GM19438 (cell line): ENCODE measurements around the gene GGT6.

Source experiments
- ATAC-seq: cut with Tn5 transposase; IDR thresholded peaks from one replicate; pipeline ENCODE4 v1.9.1; 2021; ENCODE audit warnings: low read depth; ENCODE audit not compliant: unreplicated experiment

The GGT6 gene

DNA sequence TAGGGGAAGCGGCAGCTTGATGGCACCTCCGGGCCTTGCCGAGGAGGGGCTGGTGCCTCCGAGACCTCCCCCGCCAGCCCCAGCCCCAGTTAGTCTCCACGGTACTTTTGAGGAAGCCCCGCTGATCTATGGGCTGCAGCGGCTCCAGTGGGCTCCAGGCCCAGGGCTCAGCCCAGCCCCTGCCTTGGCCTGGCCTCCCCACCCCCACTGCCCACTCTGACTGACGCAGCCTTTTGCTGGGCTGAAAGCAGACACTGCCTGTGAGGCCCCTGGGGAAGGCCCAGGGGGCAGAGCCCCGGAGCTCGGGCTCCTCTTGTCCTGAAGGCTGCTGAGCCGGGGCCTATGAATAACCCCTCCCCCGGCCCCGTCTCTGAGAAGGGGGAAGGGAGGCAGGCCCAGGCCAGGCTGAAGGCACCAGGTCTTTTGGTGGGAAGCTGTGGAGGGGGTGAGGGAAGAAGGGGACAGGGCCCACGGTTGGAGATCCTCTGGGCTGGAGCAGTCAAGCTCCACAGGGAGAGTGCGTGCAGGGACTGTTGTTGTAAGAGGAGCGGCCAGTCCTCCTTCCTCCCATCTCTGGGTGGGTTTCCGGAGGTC, 16.4 kb upstream of the GGT6 start:
- ATAC-seq, result no peak

- ATAC-seq, result no peak
These were observed 15.8 kb upstream of the GGT6 start for GRCh38 chr17:4576161-4576558.

DNA sequence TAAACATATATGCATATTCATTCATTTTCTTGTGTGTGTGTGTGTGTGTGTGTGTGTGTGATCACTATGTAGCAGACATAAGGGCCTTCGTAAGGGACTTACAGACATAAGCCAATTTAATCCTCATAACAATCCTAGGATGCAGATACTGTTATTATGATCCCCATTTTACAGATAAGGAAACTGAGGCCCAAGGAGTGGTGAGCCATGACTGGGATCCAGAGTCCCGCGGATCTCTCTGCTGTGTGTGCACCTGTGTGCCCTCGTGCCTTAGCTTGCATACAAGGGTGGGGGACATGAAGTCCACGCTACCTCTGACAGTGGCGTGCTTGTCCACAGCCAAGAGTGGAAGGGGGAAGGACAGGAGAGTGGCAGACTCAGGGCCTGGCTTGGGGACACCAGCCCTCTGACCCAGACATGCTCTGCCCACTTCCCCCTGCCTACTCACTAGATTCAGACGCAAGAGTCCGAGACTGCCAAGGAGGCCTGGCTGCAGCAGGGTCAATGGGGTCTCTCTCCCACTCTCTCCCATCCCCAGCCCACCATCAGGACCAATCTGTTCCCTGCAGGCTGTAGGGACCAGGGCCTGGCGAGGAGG, 14.2 kb upstream of the GGT6 start:
- ATAC-seq, result no peak

GRCh38 chr17:4573669-4574068, 13.3 kb upstream of the GGT6 start:
- ATAC-seq, result no peak

- ATAC-seq, result no peak
These were observed 12.7 kb upstream of the GGT6 start for GRCh38 chr17:4573115-4573514.

GRCh38 chr17:4572131-4572530, 11.8 kb upstream of the GGT6 start:
- ATAC-seq, result no peak

GRCh38 chr17:4569591-4569990, 9.2 kb upstream of the GGT6 start:
- no peak for ATAC-seq

DNA sequence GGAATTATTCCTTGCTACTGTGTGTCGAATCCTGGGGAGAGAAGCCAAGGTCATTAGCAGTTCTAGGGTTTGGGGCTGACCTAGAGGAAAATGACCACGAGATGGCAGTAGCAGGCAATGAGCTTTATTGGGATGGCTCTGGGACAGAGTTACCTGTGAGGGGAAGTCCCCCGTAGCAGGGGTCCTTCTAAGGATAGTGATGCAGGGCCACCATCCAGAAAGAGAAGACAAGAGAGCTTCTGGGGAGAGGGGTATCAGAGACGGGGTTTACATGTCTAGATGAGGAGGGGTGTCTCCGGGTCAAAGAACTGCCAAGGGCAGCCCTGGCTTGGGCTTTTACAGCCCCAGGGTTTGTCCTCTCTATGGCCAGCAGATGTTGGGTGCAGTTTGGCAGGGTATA, 6.4 kb upstream of the GGT6 start:
- ATAC-seq, result no peak

DNA sequence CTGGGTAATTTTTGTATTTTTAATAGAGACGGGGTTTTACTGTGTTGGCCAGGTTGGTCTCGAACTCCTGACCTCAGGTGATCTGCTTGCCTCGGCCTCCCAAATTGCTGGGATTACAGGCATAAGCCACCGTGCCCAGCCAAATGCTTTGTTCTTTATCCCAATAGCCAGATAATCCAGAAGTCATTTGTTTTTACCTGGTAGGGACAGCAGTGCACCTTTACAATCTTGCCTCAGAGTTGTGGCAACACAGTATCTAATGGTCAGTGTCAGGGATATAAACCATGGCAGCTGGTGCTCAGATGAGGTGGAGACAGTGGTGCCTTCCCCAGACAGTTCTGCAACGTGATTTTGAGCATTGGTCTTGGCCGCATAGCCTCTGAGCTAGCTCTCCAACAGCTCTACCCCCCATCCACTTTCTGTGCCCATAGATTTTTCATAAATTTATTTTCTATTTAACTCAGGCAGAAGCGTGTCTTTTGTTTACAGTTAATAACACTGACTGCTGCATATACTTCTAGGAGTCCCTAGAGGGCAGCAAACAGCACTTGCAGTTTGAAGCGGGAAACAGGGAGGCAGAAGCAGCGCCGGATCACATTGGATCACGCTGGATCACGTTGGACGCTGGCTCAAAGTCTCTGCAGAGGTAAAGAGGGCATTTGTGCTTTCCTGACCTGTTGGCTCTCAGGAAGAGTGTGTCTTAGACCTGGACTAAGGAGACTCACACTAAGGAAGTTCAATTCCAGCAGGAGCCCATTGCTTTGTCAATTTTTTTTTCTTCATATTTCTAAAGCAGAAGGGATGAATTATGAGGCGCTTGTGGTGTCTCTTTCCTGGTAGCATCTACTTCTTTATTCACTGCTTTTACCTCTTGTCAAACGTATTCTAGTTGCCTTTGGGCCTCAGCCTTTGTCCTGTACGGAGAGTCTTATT, 5.1 kb upstream of the GGT6 start:
- ATAC-seq, result no peak

DNA sequence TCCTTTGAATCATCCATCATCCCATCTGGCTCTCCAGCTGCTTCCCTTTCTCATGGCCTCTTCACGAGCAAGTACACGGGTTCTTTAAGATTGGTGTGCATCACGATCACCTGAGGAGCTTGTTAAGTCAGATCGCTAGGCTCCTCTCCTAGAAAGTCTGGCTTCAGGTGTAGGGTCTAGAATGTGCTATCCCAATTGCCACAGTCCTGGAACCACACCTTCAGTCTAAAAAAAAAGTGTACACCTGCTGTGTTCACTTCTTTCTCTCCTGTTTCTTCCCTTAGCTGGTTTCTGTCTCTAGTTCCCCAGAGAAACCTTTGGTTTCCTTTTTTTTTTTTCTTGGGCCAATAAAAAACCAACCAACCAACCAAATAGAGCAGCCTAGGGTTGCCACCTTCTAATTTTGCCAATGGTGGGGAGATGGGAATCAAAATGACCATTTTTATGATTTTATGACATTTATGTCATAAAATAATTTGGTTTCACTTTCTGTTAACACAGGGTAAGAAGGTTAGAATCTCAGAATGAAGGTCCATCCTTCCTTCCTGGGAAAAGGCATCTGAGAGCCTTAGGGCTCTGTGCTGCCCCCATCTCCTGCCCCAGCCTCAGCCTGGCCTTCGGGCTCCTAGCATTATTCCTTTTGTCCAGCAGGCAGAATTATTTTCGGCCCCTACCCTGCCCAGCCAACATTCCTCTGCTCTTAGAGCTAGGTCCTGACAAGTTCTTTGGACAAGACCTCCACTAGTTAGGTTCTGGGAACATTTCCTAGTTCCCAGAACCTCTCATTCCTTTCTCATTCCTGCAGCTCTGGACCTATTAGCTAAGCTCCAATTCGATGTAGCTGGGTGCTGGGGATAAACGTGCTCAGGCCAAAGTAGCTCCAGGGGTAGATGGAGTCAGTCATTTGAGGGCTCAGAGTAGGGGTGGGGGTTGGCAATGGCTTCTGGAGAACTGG, 1.9 kb upstream of the GGT6 start:
- no peak for ATAC-seq

DNA sequence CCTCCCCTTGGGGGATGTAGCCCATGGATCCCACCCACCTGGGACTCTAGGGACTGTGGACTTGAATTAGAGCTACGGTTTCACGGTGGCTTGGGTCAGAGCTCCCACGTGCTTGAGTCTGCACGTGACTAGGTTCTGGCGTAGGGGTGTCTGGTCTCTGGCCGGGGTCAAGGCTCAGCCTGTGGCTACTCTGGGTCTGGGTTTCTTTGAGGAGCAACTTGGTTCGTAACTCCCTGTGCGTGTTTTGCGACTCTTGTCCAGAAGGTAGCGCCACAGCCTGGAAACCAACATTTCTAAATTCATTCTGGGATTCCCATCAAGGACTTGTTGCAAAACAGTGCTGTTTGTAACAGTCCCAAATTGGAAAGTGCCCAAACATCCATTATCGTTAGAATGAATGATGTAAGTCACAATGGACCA, 470 bp upstream of the GGT6 start:
- ATAC-seq, result no peak

DNA sequence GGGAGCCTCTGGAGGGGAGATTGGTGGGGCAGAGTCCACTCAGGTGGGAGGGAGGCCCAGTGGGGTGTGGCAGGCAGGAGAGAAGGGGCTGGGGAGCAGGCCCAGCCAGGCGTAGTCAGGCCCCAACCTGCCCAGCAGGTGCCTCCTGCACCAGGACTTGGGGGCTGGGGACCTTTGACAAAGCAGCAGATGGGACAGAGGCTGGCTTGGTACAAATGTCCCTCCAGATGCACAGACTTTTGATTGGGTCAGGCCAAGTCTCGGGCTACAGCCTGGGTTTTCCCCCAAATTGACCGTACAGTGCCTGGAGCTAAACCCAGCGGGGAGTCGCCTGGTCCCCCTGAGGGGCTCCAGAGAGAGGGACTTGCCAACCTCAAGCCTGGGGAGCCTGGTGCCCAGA, 411 bp downstream of the GGT6 start:
- ATAC-seq, result no peak

- ATAC-seq, result no peak
These were observed 1.1 kb downstream of the GGT6 start for GRCh38 chr17:4559139-4559791.

- ATAC-seq, result no peak
These were observed 1.9 kb downstream of the GGT6 start for GRCh38 chr17:4558347-4558971.

- ATAC-seq, result no peak
These were observed 2.6 kb downstream of the GGT6 start for GRCh38 chr17:4557626-4558346.

- no peak for ATAC-seq
These were observed 3.4 kb downstream of the GGT6 start for GRCh38 chr17:4556996-4557395.

GRCh38 chr17:4555873-4556759, 4.3 kb downstream of the GGT6 start:
- ATAC-seq, result no peak
